Spleen (tissue), 11 donors: ENCODE data around the gene TMEM131. TPM values are rescaled to one million over a fixed set of nuclear protein-coding genes. Genes with fewer than 3 reads are reported as not detected.

Experiments
- DNase-seq: peaks from one replicate; pipeline ENCODE4 v3.0.0-alpha.2; 2020
- H3K27ac ChIP-seq, 8 donors: fragments of 200-600 bp; sonication (generic) in 7 of 8; 1 replicate in 4 of 8; 2 replicates in 4 of 8; pipeline versions ENCODE4 v1.5.0 to v1.8.0; 2016 to 2021; ENCODE audit warnings: inconsistent platforms in 4 of 8, mild to moderate bottlenecking in 4 of 8, moderate library complexity in 1 of 8
- H3K27me3 ChIP-seq, 7 donors: fragments of 200-600 bp; sonication (generic) in 6 of 7; replicated peaks in 1 of 7; 1 replicate in 4 of 7; 2 replicates in 3 of 7; pipeline versions ENCODE4 v1.5.0 to v1.8.0; 2016 to 2021; ENCODE audit warnings: inconsistent platforms in 3 of 7, mild to moderate bottlenecking in 1 of 7
- H3K36me3 ChIP-seq, 6 donors: fragments of 200-600 bp; sonication (generic) in 5 of 6; 1 replicate in 4 of 6; 2 replicates in 2 of 6; pipeline versions ENCODE4 v1.5.0 to v1.8.0; 2016 to 2021; ENCODE audit warnings: inconsistent platforms in 2 of 6
- H3K4me1 ChIP-seq, 6 donors: fragments of 200-600 bp; sonication (generic) in 5 of 6; 1 replicate in 3 of 6; 2 replicates in 3 of 6; pipeline versions ENCODE4 v1.5.0 to v1.8.0; 2016 to 2021; ENCODE audit warnings: inconsistent platforms in 3 of 6
- H3K4me3 ChIP-seq, 8 donors: fragments of 200-600 bp; sonication (generic) in 7 of 8; 1 replicate in 4 of 8; 2 replicates in 4 of 8; pipeline versions ENCODE4 v1.5.0 to v1.8.0; 2016 to 2021; ENCODE audit warnings: inconsistent platforms in 4 of 8, mild to moderate bottlenecking in 4 of 8, moderate library complexity in 2 of 8
- H3K9me3 ChIP-seq, 8 donors: fragments of 200-600 bp; sonication (generic) in 7 of 8; 1 replicate in 4 of 8; 2 replicates in 4 of 8; pipeline versions ENCODE4 v1.5.0 to v1.8.0; 2016 to 2021; ENCODE audit warnings: inconsistent platforms in 4 of 8
- CTCF ChIP-seq, 11 experiments: fragments of 200-600 bp in 7 of 11; fragments of 450-650 bp in 4 of 11; sonication (generic) in 4 of 11; IDR thresholded peaks in 8 of 11; conservative IDR thresholded peaks in 3 of 11; 1 replicate in 7 of 11; 2 replicates in 4 of 11; pipeline versions ENCODE4 v1.4.0 to v1.8.0; 2016 to 2021; ENCODE audit warnings: antibody characterized with exemption in 11 of 11, inconsistent platforms in 4 of 11, mild to moderate bottlenecking in 1 of 11
- POLR2A ChIP-seq, 3 donors: fragments of 450-650 bp; IDR thresholded peaks; one replicate each; pipeline ENCODE4 v1.5.1; 2017; ENCODE audit warnings: antibody characterized with exemption in 3 of 3, mild to moderate bottlenecking in 1 of 3
- POLR2AphosphoS5 ChIP-seq, 3 donors: sonication (generic); formaldehyde crosslinking; IDR thresholded peaks; one replicate each; pipeline ENCODE4 v1.5.1; 2017; ENCODE audit warnings: antibody characterized with exemption in 3 of 3
- WGBS, 5 donors: extraction: QIAGEN DNeasy Blood & Tissue Kit in 3 of 5; methylation state at CpG; one replicate each; pipeline versions ENCODE4 v1.1.5 to v1.1.7; 2013 to 2018; 5-methylcytosine and 5-hydroxymethylcytosine counted together
- intact Hi-C: fragments of 100-400 bp; cut with DNase I; formaldehyde crosslinking; loops from one replicate; pipeline ENCODE4 v1.15.0; 2023; ENCODE audit warnings: low total_unique reads
- polyA plus RNA-seq, 3 donors: library from polyadenylated mRNA; stranded (reverse); fragments of 200-250 nt; gene quantifications; one replicate each; pipeline ENCODE4 v1.2.1, GENCODE V29; 2013
- total RNA-seq, 7 donors: library from RNA; depleted of rRNA in 3 of 7; stranded (reverse); fragments of >200 nt in 3 of 7; fragmentation: NEBNext Ultra II Directional in 4 of 7; extraction: Animal tissue kit (Norgen Biotek cat#: 25700) in 4 of 7; gene quantifications; one replicate each; pipeline versions ENCODE4 v1.1.0 to v1.2.1, GENCODE V29; 2016 to 2021
- donor health status: healthy with polysubstance abuse.
- donor health status: DM: no; HTN: no; CAD: no; lungs with moderate emphysema.
- donor health status: DM: no; HTN: no; CAD: no.
- donor health status: Bipolar disorder and iron deficiency.
- donor health status: healthy.
- donor health status: DM: no; HTN: no; CAD: no.
- donor health status: DM: yes; HTN: yes; CAD: no.

Gene TMEM131
- total and polyA plus RNA-seq, 10 donors = 9.2 to 74.0 (median 61.6) TPM

GRCh38 chr2:97724946-97725688 lies 270.6 kb downstream of the TMEM131 start:
- H3K36me3 ChIP-seq = peaks cover 0 to 44% (median under 1%) of the 10 kb centered on the region in 6 donors
- H3K27me3 ChIP-seq = no peaks in the 10 kb centered on the region
- H3K9me3 ChIP-seq = peaks cover 0 to 6% (median 3%) of the 10 kb centered on the region in 8 donors
- TF ChIP-seq POLR2AphosphoS5 (IDR thresholded peaks at IDR 0.05) = no peak
- no peak for TF ChIP-seq CTCF (IDR thresholded peaks at IDR 0.05 in 8 of 11, conservative IDR thresholded peaks at IDR 0.05 in 3 of 11)
- no peak for TF ChIP-seq POLR2A (IDR thresholded peaks at IDR 0.05)
- no peak overlapping the region for H3K4me3 ChIP-seq
- intact Hi-C loops = no loop called here
- H3K4me1 ChIP-seq = peaks cover 0 to 88% (median 7%) of the 10 kb centered on the region in 6 donors
- WGBS, 5 donors = 93 to 96% (median 94%) methylated on average over 10 to 31 of the region's 31 CpGs
- peak; percentile 63 for DNase-seq
- no peak overlapping the region for H3K27ac ChIP-seq

DNA sequence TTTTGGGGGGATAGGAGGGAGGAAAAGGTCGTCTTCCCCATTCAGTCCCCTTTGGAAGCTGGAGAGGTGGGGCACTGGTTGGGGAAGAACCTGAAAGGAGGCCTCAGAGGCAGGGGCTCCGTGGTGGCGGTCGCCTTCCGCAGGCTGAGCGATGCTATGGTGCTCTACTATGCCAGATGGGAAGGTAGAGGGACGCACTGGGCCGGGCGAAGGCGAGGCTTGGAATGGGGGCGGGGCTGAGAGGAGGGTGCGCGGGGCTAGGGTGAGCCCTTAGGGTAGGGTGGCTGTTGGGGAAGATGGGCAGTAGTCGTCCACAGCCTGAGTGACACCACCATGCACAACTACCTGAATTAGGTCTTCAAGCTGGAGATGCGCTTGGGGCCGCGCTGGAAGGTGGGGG lies 271.2 kb downstream of the TMEM131 start:
- Histone ChIP-seq H3K27ac (no peak overlapping the region), H3K36me3 (peaks cover 0 to 39% (median 0%) of the 10 kb centered on the region in 6 donors), H3K27me3 (no peaks in the 10 kb centered on the region), H3K9me3 (peaks cover 0 to under 1% (median 0%) of the 10 kb centered on the region in 8 donors), H3K4me1 (peaks cover 0 to 94% (median 11%) of the 10 kb centered on the region in 6 donors), H3K4me3 (no peak overlapping the region)
- no peak for TF ChIP-seq POLR2AphosphoS5 (IDR thresholded peaks at IDR 0.05)
- no peak for TF ChIP-seq POLR2A (IDR thresholded peaks at IDR 0.05)
- TF ChIP-seq CTCF (IDR thresholded peaks at IDR 0.05 in 8 of 11, conservative IDR thresholded peaks at IDR 0.05 in 3 of 11) = no peak
- 83 to 93% (median 88%) methylated on average over 17 of the region's 17 CpGs for WGBS, 5 donors
- DNase-seq = peak; percentile 58
- intact Hi-C loops = no loop called here

DNA sequence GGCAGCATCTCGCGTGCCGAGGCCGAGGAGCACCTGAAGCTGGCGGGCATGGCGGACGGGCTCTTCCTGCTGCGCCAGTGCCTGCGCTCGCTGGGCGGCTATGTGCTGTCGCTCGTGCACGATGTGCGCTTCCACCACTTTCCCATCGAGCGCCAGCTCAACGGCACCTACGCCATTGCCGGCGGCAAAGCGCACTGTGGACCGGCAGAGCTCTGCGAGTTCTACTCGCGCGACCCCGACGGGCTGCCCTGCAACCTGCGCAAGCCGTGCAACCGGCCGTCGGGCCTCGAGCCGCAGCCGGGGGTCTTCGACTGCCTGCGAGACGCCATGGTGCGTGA lies 271.7 kb downstream of the TMEM131 start:
- TF ChIP-seq CTCF (IDR thresholded peaks at IDR 0.05 in 8 of 11, conservative IDR thresholded peaks at IDR 0.05 in 3 of 11) = no peak
- no peak for TF ChIP-seq POLR2AphosphoS5 (IDR thresholded peaks at IDR 0.05)
- TF ChIP-seq POLR2A (IDR thresholded peaks at IDR 0.05) = no peak
- H3K27ac ChIP-seq = no peak overlapping the region
- no peak overlapping the region for H3K4me3 ChIP-seq
- H3K9me3 ChIP-seq = no peaks in the 10 kb centered on the region
- intact Hi-C loops = no loop called here
- H3K4me1 ChIP-seq = peaks cover 0 to 97% (median 15%) of the 10 kb centered on the region in 6 donors
- peaks cover 0 to 39% (median 0%) of the 10 kb centered on the region in 6 donors for H3K36me3 ChIP-seq
- H3K27me3 ChIP-seq = no peaks in the 10 kb centered on the region
- DNase-seq = peak; percentile 72
- WGBS, 5 donors = 76 to 97% (median 84%) methylated on average over 35 to 41 of the region's 41 CpGs
